Endothelial cell of umbilical vein (primary cell): Measurements from ENCODE around the gene TSR3. TPM values are rescaled to one million over a fixed set of nuclear protein-coding genes. Genes with fewer than 3 reads are reported as not detected.

Experiments used
- BruUV-seq: library from RNA; stranded (reverse); fragments of 400-500 nt; replicated peaks from 2 replicates; lab custom pipeline; 2021; lab: Mats Ljungman, UMichigan
- CTCF ChIA-PET: fragments of 300-600, 350-600 bp; sonication (Branson Sonifier 250); formaldehyde crosslinking; loops from one replicate; lab custom pipeline; 2021; ENCODE audit warnings: antibody characterized with exemption, inconsistent platforms; lab: Charles Lee
- POLR2A ChIA-PET: fragments of 300-600, 350-600 bp; sonication (Branson Sonifier 250); formaldehyde crosslinking; loops from one replicate; lab custom pipeline; 2021; ENCODE audit warnings: antibody characterized with exemption, inconsistent platforms; lab: Charles Lee
- DNase-seq: peaks from one replicate; pipeline ENCODE4 v3.0.0-alpha.2; 2011; ENCODE audit warnings: low read depth, low spot score
- FAIRE-seq: peaks from 2 replicates; lab custom pipeline; 2011; peaks lifted over from hg19 to GRCh38; lab: Jason Lieb, UNC
- H2AFZ ChIP-seq: 2 replicates; pipeline ENCODE4 v1.6.0; 2012; ENCODE audit warnings: low read depth, low read length, control low read depth, inconsistent platforms
- H3K27ac ChIP-seq: 2 replicates; pipeline ENCODE4 v1.5.1; 2011; ENCODE audit warnings: low read depth, mild to moderate bottlenecking, control low read depth, low read length, moderate library complexity; ENCODE audit not compliant: insufficient read depth
- H3K27me3 ChIP-seq, 2 experiments: 2 replicates each; pipeline versions ENCODE4 v1.6.0 to v1.6.1; 2011; ENCODE audit warnings: low read length in 2 of 2, mixed read lengths in 1 of 2; ENCODE audit not compliant: control insufficient read depth in 2 of 2, insufficient read depth in 2 of 2
- H3K36me3 ChIP-seq, 2 experiments: 2 replicates in 1 of 2; 3 replicates in 1 of 2; pipeline ENCODE4 v1.5.1; 2011; ENCODE audit warnings: low read length in 2 of 2, mild to moderate bottlenecking in 1 of 2, moderate library complexity in 1 of 2; ENCODE audit not compliant: control insufficient read depth in 2 of 2, insufficient read depth in 2 of 2; ENCODE audit errors: extremely low read depth in 1 of 2
- H3K4me1 ChIP-seq: 3 replicates; pipeline ENCODE4 v1.5.1; 2011; ENCODE audit warnings: mild to moderate bottlenecking, low read length; ENCODE audit not compliant: control insufficient read depth, insufficient read depth; ENCODE audit errors: extremely low read depth
- H3K4me2 ChIP-seq: 2 replicates; pipeline ENCODE4 v1.6.1; 2011; ENCODE audit warnings: low read length, control low read depth, mixed read lengths; ENCODE audit not compliant: insufficient read depth
- H3K4me3 ChIP-seq, 3 experiments: fragments of 200-600 bp in 1 of 3; sonication (generic), shearing (Covaris generic) in 1 of 3; replicated peaks in 1 of 3; 2 replicates each; pipeline ENCODE4 v1.5.1; 2011 to 2016; ENCODE audit warnings: control low read depth in 3 of 3, low read length in 3 of 3, mild to moderate bottlenecking in 2 of 3, inconsistent platforms in 1 of 3, low read depth in 1 of 3, moderate library complexity in 1 of 3; ENCODE audit not compliant: insufficient read depth in 1 of 3
- H3K79me2 ChIP-seq: 2 replicates; pipeline ENCODE4 v1.6.0; 2012; ENCODE audit warnings: low read length, inconsistent platforms; ENCODE audit not compliant: control insufficient read depth, insufficient read depth
- H3K9ac ChIP-seq: replicated peaks from 2 replicates; pipeline ENCODE3; 2011; ENCODE audit warnings: low read length, control low read depth; ENCODE audit not compliant: insufficient read depth; ENCODE audit errors: extremely low read depth
- H3K9me1 ChIP-seq: replicated peaks from 3 replicates; pipeline ENCODE4 v1.6.0; 2011; ENCODE audit warnings: mild to moderate bottlenecking, low read length; ENCODE audit not compliant: control insufficient read depth, insufficient read depth; ENCODE audit errors: extremely low read depth
- H3K9me3 ChIP-seq: replicated peaks from 2 replicates; pipeline ENCODE4 v1.5.1; 2012; ENCODE audit warnings: low read length, inconsistent platforms; ENCODE audit not compliant: control insufficient read depth, insufficient read depth
- H4K20me1 ChIP-seq: replicated peaks from 2 replicates; pipeline ENCODE3; 2011; ENCODE audit warnings: mild to moderate bottlenecking, low read length; ENCODE audit not compliant: control insufficient read depth, insufficient read depth; ENCODE audit errors: extremely low read depth
- FOS ChIP-seq: IDR thresholded peaks from 2 replicates; pipeline ENCODE4 v1.6.1; 2011; ENCODE audit warnings: mild to moderate bottlenecking, low read length, moderate library complexity, borderline replicate concordance; ENCODE audit not compliant: insufficient read depth
- GATA2 ChIP-seq: IDR thresholded peaks from 2 replicates; pipeline ENCODE4 v1.7.0; 2011; ENCODE audit warnings: low read depth, mild to moderate bottlenecking, moderate library complexity, mixed read lengths, low read length; ENCODE audit not compliant: insufficient read length, insufficient read depth
- POLR2A ChIP-seq: IDR thresholded peaks from 2 replicates; pipeline ENCODE4 v1.6.1; 2012; ENCODE audit warnings: low read depth, mild to moderate bottlenecking, control low read depth, low read length
- POLR2AphosphoS5 ChIP-seq: IDR thresholded peaks from 2 replicates; pipeline ENCODE4 v1.6.1; 2012; ENCODE audit warnings: low read depth, mild to moderate bottlenecking, control low read depth, low read length, moderate library complexity; ENCODE audit not compliant: insufficient read depth
- dilution Hi-C: fragments of 300-500 bp; cut with MboI; formaldehyde crosslinking; loops from one replicate; pipeline ENCODE4 v1.15.0; 2019; ENCODE audit warnings: low sequenced_read_pairs; ENCODE audit not compliant: extremely low pct_ligation_motif_present
- intact Hi-C: fragments of 100-400 bp; cut with micrococcal nuclease; formaldehyde crosslinking; loops from one replicate; pipeline ENCODE4 v1.10.0; 2022
- polyA plus RNA-seq, 4 experiments: library from polyadenylated mRNA; depleted of rRNA in 3 of 4; stranded (reverse) in 3 of 4; unstranded in 1 of 4; fragments of >200 nt; gene quantifications; 2 replicates each; pipeline versions ENCODE4 v1.2.1 to v1.2.3, GENCODE V29; 2011 to 2012; ENCODE audit warnings: missing spikeins in 1 of 4
- total RNA-seq: library from RNA; stranded (reverse); gene quantifications from 2 replicates; pipeline ENCODE4 v1.2.3, GENCODE V29; 2021
- TF ChIP-seq, protein P1 (sequence below): IDR thresholded peaks from 2 replicates; pipeline ENCODE4 v1.6.1; 2011; ENCODE audit not compliant: insufficient read depth, insufficient read length

Gene TSR3
- total and polyA plus RNA-seq, 2 donors (not counting 3 experiments of a cell fraction or from before 2014, with no cell fraction given): 65.4 to 82.7 TPM

DNA sequence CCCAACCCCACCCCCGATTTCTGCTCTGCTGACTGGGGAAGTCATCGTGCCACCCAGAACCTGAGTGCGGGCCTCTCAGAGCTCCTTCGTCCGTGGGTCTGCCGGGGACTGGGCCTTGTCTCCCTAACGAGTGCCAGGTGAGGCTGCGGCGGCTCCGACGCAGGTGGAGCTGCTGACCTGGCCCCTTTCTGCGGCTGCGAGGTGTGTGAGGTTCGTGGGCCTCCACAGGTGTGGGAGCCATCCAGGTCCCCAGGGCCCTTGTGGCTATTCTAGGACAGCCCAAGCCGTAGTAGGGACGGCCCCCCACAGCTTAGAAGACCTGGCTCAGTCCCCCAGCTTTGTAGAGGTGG lies 39.2 kb downstream of the TSR3 start:
- intact Hi-C loops (no loop called here), dilution Hi-C loops (no loop called here)
- no peak overlapping the region for H3K27ac ChIP-seq
- no peaks in the 10 kb centered on the region for H3K9me3 ChIP-seq
- no peak overlapping the region for H3K4me3 ChIP-seq
- TF ChIP-seq POLR2A: no peak
- TF ChIP-seq FOS: no peak
- no peak for TF ChIP-seq POLR2AphosphoS5
- no peak for TF ChIP-seq GATA2
- H3K9me1 ChIP-seq: no peaks in the 10 kb centered on the region
- DNase-seq (no peak), FAIRE-seq (no peak)
- H3K79me2 ChIP-seq: peaks cover 68% of the 10 kb centered on the region
- no TSS peak for BruUV-seq
- peaks cover 14% of the 10 kb centered on the region for H3K4me1 ChIP-seq
- POLR2A ChIA-PET: no interaction called here
- H3K9ac ChIP-seq: peak overlapping the region; percentile 25
- peaks cover 8 to 29% of the 10 kb centered on the region in 2 experiments for H3K36me3 ChIP-seq
- H3K4me2 ChIP-seq: no peak overlapping the region
- no peaks in the 10 kb centered on the region for H3K27me3 ChIP-seq
- no peaks in the 10 kb centered on the region for H4K20me1 ChIP-seq
- CTCF ChIA-PET: interaction anchor here (1.0 kb wide), 1 partner anchor 12 kb away, joined by 3 read pairs; no protein-coding TSS in a partner anchor
- H2AFZ ChIP-seq: no peak overlapping the region

DNA sequence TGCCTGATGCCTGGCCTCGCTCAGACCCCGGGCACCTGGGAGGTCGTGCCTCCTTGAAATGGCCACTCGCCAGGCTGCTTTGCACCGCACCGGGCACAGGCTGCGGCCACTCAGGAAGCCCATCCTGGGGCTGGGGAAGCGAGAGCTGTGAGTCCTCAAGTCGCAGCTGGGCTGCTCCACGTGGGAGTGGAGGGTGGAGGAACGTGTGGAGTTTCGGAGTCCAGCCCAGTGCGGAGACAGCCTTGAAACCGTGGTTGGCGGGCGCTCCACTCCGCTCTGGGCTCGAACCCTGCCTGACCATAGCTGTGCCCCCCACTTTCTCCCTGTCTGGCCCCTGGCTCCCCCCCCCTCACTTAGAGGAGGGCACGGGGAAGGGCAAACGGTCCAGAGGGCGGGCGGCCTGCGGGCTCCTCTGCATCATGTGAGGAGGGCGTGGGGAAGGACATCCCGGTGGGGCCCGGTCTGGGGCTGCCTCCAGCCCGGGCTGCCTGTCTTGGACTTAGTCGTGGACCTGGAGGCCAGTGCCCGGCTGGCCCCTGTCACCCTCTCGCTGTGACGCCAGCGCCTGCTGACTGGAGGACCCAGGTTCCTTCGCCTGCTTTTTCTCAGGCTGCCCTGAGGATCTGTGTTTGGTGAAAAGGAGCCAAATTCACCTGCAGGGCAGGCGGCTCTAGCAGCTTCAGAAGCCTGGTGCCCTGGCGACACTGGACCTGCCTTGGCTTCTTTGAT lies 39.8 kb downstream of the TSR3 start:
- peaks cover 65% of the 10 kb centered on the region for H3K79me2 ChIP-seq
- TF ChIP-seq POLR2AphosphoS5 (peak; percentile 14), GATA2 (no peak)
- TF ChIP-seq, protein P1, sequence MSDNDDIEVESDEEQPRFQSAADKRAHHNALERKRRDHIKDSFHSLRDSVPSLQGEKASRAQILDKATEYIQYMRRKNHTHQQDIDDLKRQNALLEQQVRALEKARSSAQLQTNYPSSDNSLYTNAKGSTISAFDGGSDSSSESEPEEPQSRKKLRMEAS: peak; percentile 23
- no peak overlapping the region for H2AFZ ChIP-seq
- peaks cover 14% of the 10 kb centered on the region for H3K4me1 ChIP-seq
- intact Hi-C loops (no loop called here), dilution Hi-C loops (no loop called here)
- POLR2A ChIA-PET: no interaction called here
- H3K36me3 ChIP-seq: peaks cover 4 to 25% of the 10 kb centered on the region in 2 experiments
- no TSS peak for BruUV-seq
- no peaks in the 10 kb centered on the region for H3K27me3 ChIP-seq
- no peak overlapping the region for H3K27ac ChIP-seq
- CTCF ChIA-PET: interaction anchor here (1.0 to 1.5 kb wide), 2 partner anchors 11 to 21 kb away, joined by 3 to 4 read pairs; no protein-coding TSS in a partner anchor
- FAIRE-seq: peak; percentile 43
- no peak for DNase-seq
- H3K9ac ChIP-seq: peak overlapping the region; percentile 85
- no peaks in the 10 kb centered on the region for H3K9me1 ChIP-seq
- H4K20me1 ChIP-seq: no peaks in the 10 kb centered on the region
- H3K4me3 ChIP-seq: peak overlapping the region in 1 of 3 experiments; percentile 87
- peak overlapping the region; percentile 73 for H3K4me2 ChIP-seq
- H3K9me3 ChIP-seq: no peaks in the 10 kb centered on the region
